Measurements from ENCODE around the gene PTPN3.

- no peak for TF ChIP-seq CTCF (conservative IDR thresholded peaks at IDR 0.05)
- TF ChIP-seq ZFX (IDR thresholded peaks at IDR 0.05): no peak
These were observed 26.4 kb downstream of the PTPN3 start for GRCh38 chr9:109471475-109472393.

Data from C4-2B (cell line).